WI38 (cell line): ENCODE data around the gene MRPS15.

Source experiments
- H3K4me3 ChIP-seq: 2 replicates; pipeline ENCODE4 v1.5.1; 2011; ENCODE audit warnings: low read depth, mild to moderate bottlenecking, control low read depth, low read length
- CTCF ChIP-seq: IDR thresholded peaks from 2 replicates; pipeline ENCODE4 v1.5.1; 2012; ENCODE audit warnings: low read depth, mild to moderate bottlenecking, control low read depth, low read length

The MRPS15 gene

GRCh38 chr1:36471830-36472641 is 7.9 kb upstream of the MRPS15 start:
- TF ChIP-seq CTCF, result no peak
- no peak overlapping the region for H3K4me3 ChIP-seq

DNA sequence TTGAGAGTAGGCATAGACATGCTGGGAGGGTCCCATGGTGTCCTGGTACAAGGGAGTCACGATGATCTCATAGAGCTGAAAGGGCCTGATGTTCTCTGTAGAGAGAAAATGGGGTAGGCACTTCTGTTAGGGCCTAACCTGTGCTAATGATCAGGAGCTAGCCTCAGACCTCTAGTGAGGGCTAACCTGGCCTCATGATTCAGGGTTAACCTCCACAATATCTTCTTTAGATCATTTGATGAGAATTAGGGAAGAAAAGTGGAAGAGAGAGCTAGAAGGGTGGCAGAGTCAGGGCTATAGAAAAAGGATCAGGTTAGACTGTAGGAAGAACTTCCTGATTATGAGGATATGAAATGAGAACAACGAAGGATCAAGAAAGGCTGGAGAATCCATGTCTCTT is 5.0 kb upstream of the MRPS15 start:
- no peak overlapping the region for H3K4me3 ChIP-seq
- TF ChIP-seq CTCF, result no peak

DNA sequence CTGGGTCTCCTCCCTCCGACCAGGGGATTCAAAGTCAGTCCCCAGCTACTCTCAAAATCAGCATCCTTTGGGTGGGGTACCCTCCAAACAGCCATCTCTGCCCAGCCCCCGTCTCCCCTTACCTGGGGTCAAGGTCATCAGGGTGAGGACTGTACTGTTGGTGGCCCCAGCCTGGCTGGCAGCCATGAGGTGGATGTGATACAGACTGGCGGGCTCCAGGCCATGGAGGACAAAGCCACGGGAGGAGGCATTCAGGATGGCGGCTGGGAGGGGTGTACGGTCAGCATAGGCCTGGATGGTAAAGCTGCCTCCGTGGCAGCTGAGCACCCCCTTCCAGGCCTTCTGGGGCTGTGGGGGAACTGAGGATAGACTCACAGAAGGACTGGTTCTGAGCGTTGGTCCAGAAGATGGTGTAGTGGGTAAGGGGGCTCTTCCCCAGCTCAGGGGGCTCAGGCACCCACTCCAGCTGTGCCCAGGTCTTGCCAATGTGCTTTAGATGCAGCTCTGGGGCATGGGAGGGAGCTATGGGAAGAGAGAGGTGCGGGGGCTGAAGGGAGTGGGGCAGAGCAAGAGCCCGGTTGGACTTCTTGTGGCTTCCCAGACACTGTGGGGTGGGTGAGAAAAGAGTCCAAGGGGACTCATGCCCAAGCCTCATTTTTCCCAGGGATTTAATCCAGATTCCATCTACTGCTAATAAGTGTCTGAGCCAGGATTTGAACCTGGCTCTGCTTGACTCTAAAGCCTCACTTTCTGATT is 3.7 kb upstream of the MRPS15 start:
- TF ChIP-seq CTCF, result no peak
- no peak overlapping the region for H3K4me3 ChIP-seq

- no peak overlapping the region for H3K4me3 ChIP-seq
- no peak for TF ChIP-seq CTCF
Measured at GRCh38 chr1:36467027-36467410, 2.8 kb upstream of the MRPS15 start.

GRCh38 chr1:36466370-36467026 is 2.3 kb upstream of the MRPS15 start:
- no peak overlapping the region for H3K4me3 ChIP-seq
- TF ChIP-seq CTCF, result no peak

DNA sequence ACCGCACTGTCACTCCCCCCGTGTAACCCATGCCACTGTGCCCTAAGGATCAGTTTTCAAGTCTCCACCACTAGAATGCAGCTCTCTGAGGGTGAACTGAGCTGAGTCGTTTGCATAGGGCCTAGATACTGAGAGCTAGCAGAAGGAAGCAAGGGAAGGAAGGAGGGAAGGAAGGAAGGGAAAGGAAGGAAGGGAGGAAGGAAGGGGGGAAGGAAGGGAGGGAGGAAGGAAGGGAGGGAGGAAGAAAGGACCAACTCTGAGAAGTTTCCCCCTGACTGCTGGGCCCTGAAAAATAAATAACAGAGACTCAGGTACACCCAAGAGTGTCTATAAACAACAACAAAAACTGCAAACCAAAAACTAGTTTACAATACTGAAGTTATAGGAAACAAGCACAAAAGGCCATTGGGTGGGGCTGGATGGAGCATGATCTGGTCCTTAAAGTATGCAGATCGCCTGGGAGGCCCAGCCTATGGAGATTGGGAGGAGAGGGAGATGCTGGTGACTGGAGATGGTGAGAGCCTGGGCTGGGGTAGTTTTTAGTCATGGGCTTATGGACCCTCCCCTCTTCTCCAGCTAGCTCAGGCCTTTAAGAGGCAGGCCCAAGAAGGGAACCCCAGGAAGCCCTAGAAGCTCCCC is 1.7 kb upstream of the MRPS15 start:
- no peak for TF ChIP-seq CTCF
- no peak overlapping the region for H3K4me3 ChIP-seq
